MCF 10A (cell line): ENCODE results near the gene AP2A1. TPM values are rescaled to one million over a fixed set of nuclear protein-coding genes. Genes with fewer than 3 reads are reported as not detected.
A peak's percentile ranks its signal among the peaks of the same experiment; 100 is the strongest.

ENCODE experiments used
- BruUV-seq: library from RNA; stranded (reverse); fragments of 400-500 nt; replicated peaks from 2 replicates; lab custom pipeline; 2021; lab: Mats Ljungman, UMichigan
- CTCF ChIA-PET: fragments of 300-600 bp; sonication (Branson Sonifier 250); formaldehyde crosslinking; extraction: SDS; loops from one replicate; lab custom pipeline; 2021; ENCODE audit warnings: antibody characterized with exemption, inconsistent platforms; lab: Yijun Ruan, JAX
- POLR2A ChIA-PET: fragments of 300-600, 350-650 bp; sonication (Branson Sonifier 250); formaldehyde crosslinking; extraction: SDS; loops from one replicate; lab custom pipeline; 2020; ENCODE audit warnings: antibody characterized with exemption, inconsistent platforms; lab: Yijun Ruan, JAX
- DNase-seq: peaks from one replicate; pipeline ENCODE4 v3.0.0-alpha.2; 2018; ENCODE audit not compliant: unreplicated experiment
- H3K27ac Mint-ChIP-seq: one replicate; pipeline ENCODE4 v1.8.0; 2022; ENCODE audit warnings: mild to moderate bottlenecking, low read depth, mixed read lengths; ENCODE audit not compliant: unreplicated experiment
- H3K27me3 Mint-ChIP-seq: one replicate; pipeline ENCODE4 v1.8.0; 2022; ENCODE audit warnings: mixed read lengths; ENCODE audit not compliant: insufficient read depth, unreplicated experiment
- H3K36me3 Mint-ChIP-seq: one replicate; pipeline ENCODE4 v1.8.0; 2022; ENCODE audit warnings: mild to moderate bottlenecking, moderate library complexity, mixed read lengths; ENCODE audit not compliant: insufficient read depth, unreplicated experiment
- H3K4me1 Mint-ChIP-seq: one replicate; pipeline ENCODE4 v1.8.0; 2022; ENCODE audit warnings: mixed read lengths; ENCODE audit not compliant: insufficient read depth, unreplicated experiment
- H3K4me3 Mint-ChIP-seq: one replicate; pipeline ENCODE4 v1.8.0; 2022; ENCODE audit warnings: mild to moderate bottlenecking, moderate library complexity, mixed read lengths; ENCODE audit not compliant: unreplicated experiment
- H3K9me3 Mint-ChIP-seq: one replicate; pipeline ENCODE4 v1.8.0; 2022; ENCODE audit warnings: mixed read lengths; ENCODE audit not compliant: unreplicated experiment
- intact Hi-C: fragments of 100-400 bp; cut with micrococcal nuclease; formaldehyde crosslinking; loops from 2 replicates; pipeline ENCODE4 v1.14.1; 2022
- total RNA-seq: library from RNA; stranded (reverse); gene quantifications from 2 replicates; pipeline ENCODE4 v1.2.3, GENCODE V29; 2022
- TF ChIP-seq, protein P1 (sequence below): fragments of 200-600 bp; IDR thresholded peaks from one replicate; pipeline ENCODE4 v1.8.0; 2022; ENCODE audit warnings: antibody characterized with exemption, mild to moderate bottlenecking; ENCODE audit not compliant: unreplicated experiment

The AP2A1 gene
- total RNA-seq, 1 experiment from 2014 or later: 70.5 TPM

DNA sequence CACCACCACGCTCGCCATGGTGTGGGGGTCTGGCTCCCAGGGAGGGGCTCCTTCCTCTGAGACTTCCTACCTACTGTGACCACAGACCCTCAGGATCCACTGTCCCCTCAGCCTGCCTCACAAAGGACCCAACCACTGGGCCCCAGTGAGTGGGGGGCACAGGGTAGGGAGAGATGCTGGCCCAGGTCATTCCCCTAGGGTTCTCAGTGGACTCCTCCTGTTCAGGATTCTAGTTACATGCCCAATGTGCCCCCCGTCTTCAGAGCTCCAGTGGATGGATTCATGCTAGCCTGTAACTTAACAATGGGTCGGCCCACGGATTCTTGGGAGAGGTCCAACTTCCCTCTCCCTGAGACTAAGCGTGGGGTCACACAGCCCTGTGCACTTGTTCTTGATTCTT lies 3.6 kb upstream of the AP2A1 start, which contains the start of gene TSKS:
TSS of gene TSKS (minus strand) at position 77 of the 400 bp plus-strand sequence. CDS start at position 18, 59 bp downstream.
- Mint-ChIP-seq H3K27ac (peak within 1 kb of the TSS; percentile 87), H3K36me3 (peaks cover 7% of the 10 kb centered on the region), H3K9me3 (no peaks in the 10 kb centered on the region), H3K4me3 (no peak within 1 kb of the TSS), H3K27me3 (no peaks in the 10 kb centered on the region), H3K4me1 (peaks cover 15% of the 10 kb centered on the region)
- CTCF ChIA-PET: interaction anchor here (0.5 to 0.7 kb wide), 2 partner anchors 113 to 122 kb away, joined by 3 read pairs; no protein-coding TSS in a partner anchor
- POLR2A ChIA-PET: interaction anchor here (0.6 kb wide), 2 partner anchors 56 to 109 kb away, joined by 3 read pairs; no protein-coding TSS in a partner anchor
- DNase-seq: no peak
- TF ChIP-seq, protein P1, sequence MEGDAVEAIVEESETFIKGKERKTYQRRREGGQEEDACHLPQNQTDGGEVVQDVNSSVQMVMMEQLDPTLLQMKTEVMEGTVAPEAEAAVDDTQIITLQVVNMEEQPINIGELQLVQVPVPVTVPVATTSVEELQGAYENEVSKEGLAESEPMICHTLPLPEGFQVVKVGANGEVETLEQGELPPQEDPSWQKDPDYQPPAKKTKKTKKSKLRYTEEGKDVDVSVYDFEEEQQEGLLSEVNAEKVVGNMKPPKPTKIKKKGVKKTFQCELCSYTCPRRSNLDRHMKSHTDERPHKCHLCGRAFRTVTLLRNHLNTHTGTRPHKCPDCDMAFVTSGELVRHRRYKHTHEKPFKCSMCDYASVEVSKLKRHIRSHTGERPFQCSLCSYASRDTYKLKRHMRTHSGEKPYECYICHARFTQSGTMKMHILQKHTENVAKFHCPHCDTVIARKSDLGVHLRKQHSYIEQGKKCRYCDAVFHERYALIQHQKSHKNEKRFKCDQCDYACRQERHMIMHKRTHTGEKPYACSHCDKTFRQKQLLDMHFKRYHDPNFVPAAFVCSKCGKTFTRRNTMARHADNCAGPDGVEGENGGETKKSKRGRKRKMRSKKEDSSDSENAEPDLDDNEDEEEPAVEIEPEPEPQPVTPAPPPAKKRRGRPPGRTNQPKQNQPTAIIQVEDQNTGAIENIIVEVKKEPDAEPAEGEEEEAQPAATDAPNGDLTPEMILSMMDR: no peak
- intact Hi-C loops: no loop called here
- BruUV-seq: no TSS peak

DNA sequence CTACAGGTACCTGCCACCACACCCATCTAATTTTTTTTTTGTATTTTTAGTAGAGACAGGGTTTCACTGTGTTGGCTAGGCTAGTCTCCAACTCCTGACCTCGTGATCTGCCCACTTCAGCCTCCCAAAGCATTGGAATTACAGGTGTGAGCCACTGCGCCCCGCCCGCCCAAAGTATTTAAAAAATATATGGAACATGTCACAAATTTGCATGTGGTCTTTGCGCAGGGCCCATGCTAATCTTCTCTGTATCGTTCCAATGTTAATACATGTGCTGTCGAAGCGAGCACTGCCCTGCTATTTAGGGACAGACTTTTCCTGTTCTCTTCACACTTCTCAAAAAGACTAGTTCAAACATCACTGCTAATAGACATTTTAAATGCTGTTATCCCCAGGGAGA lies 2.5 kb upstream of the AP2A1 start:
- POLR2A ChIA-PET: interaction anchor here (0.7 to 2.9 kb wide), 2 partner anchors 54 to 87 kb away, joined by 3 to 26 read pairs; partner anchors contain the start of genes MED25 and PRMT1
- CTCF ChIA-PET: no interaction called here
- Mint-ChIP-seq H3K4me1 (peaks cover 19% of the 10 kb centered on the region), H3K27me3 (no peaks in the 10 kb centered on the region), H3K36me3 (peaks cover 7% of the 10 kb centered on the region), H3K4me3 (no peak overlapping the region), H3K9me3 (no peaks in the 10 kb centered on the region), H3K27ac (peak overlapping the region; percentile 99)
- intact Hi-C loops: no loop called here
- BruUV-seq: no TSS peak
- no peak for DNase-seq
- TF ChIP-seq, protein P1: no peak

- intact Hi-C loops: loop anchor here (1.0 to 5.0 kb wide), 5 partner anchors 47 to 163 kb away; partner anchors contain the start of genes ATF5, FUZ, NUP62 and PRMT1
Observed at GRCh38 chr19:49766007-49766929, 533 bp upstream of the AP2A1 start.

More at GRCh38 chr19:49766007-49766929, 533 bp upstream of the AP2A1 start:
- peaks cover 19% of the 10 kb centered on the region for H3K4me1 Mint-ChIP-seq
- TSS peak; percentile 99 for BruUV-seq
- ChIA-PET CTCF (interaction anchor here (0.7 to 0.8 kb wide), 2 partner anchors 52 to 245 kb away, joined by 3 to 6 read pairs; partner anchors contain the start of gene MED25), POLR2A (interaction anchor here (0.6 to 3.4 kb wide), 28 partner anchors 10 to 1375 kb away, joined by 3 to 36 read pairs (median 6); partner anchors contain the start of genes AKT1S1, BCL2L12, FUZ and IRF3)
- H3K27me3 Mint-ChIP-seq: no peaks in the 10 kb centered on the region
- no peaks in the 10 kb centered on the region for H3K9me3 Mint-ChIP-seq
- H3K27ac Mint-ChIP-seq: peak overlapping the region; percentile 99
- peak; percentile 100 for DNase-seq
- H3K36me3 Mint-ChIP-seq: peaks cover 14% of the 10 kb centered on the region
- TF ChIP-seq, protein P1: no peak
- peak overlapping the region; percentile 90 for H3K4me3 Mint-ChIP-seq
